Measurements from ENCODE around the gene PSMA1. TPM values are rescaled to one million over a fixed set of nuclear protein-coding genes. Genes with fewer than 3 reads are reported as not detected.

PSMA1 gene
- total RNA-seq, 2 experiments from 2014 or later = 171 to 173 TPM

DNA sequence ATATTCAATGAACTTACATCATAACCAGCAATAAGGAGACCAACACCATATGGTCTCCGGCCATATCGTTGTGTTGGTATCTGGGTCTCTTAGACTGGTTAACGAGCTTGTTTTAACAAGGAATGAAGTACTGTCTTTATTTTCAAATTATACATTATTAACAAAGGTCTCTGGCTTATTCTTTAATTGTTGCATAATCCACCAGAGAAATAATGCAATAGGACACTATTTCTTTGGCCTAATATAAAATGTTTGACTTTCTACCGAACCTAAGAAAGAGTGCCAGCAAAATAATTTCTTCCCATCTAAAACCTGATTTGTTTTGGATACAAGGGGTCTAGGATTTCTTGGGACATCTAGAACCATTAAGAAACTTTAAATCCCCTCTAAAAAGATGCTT, 6.4 kb downstream of the PSMA1 start:
- no peak for DNase-seq (ENCODE audit: low spot score)
- POLR2A ChIA-PET = interaction anchor here (0.6 to 1.4 kb wide), 3 partner anchors 14 to 49 kb away, joined by 3 to 10 read pairs (median 6); partner anchors contain the start of gene COPB1
- peaks cover 19% of the 10 kb centered on the region for H3K79me2 ChIP-seq (ENCODE audit: insufficient read depth, low read depth, low read length)

GRCh38 chr11:14506532-14506931, 13.7 kb downstream of the PSMA1 start:
- Histone ChIP-seq H3K36me3 (ENCODE audit: insufficient read depth, low read length) (peaks cover 83% of the 10 kb centered on the region), H3K27ac (ENCODE audit: low read depth, low read length, poor library complexity, severe bottlenecking) (no peak overlapping the region), H3K9me2 (ENCODE audit: insufficient read depth, low read length) (no peaks in the 10 kb centered on the region), H4K20me1 (ENCODE audit: insufficient read depth, low read length) (no peaks in the 10 kb centered on the region; the same call in 1 of the 2 replicates), H3K4me3 (ENCODE audit: low read depth, low read length, poor library complexity, severe bottlenecking) (no peak overlapping the region), H3K4me1 (ENCODE audit: insufficient read depth, low read length, poor library complexity, severe bottlenecking) (no peaks in the 10 kb centered on the region), H3K79me2 (ENCODE audit: insufficient read depth, low read depth, low read length) (no peaks in the 10 kb centered on the region), H3K4me2 (ENCODE audit: low read length) (no peak overlapping the region), H2AFZ (ENCODE audit: low read length) (no peak overlapping the region), H3K9me3 (ENCODE audit: low read length) (no peaks in the 10 kb centered on the region)
- CTCF ChIA-PET (ENCODE audit: unreplicated experiment) = no interaction called here
- BruUV-seq (replicated peaks) = no TSS peak
- DNase-seq (ENCODE audit: low spot score) = no peak
- no peak for TF ChIP-seq EZH2phosphoT487 (IDR thresholded peaks at IDR 0.05; ENCODE audit: borderline replicate concordance, low read depth, low read length)
- no peak for TF ChIP-seq CTCF (conservative IDR thresholded peaks at IDR 0.05; ENCODE audit: low read length)
- intact Hi-C loops (cut with micrococcal nuclease; ENCODE audit: unreplicated experiment) = no loop called here
- POLR2A ChIA-PET = interaction anchor here (1.1 to 1.6 kb wide), 2 partner anchors 10 to 42 kb away, joined by 3 to 5 read pairs; no protein-coding TSS in a partner anchor

More for the DNA sequence above, 6.4 kb downstream of the PSMA1 start:
- intact Hi-C loops (cut with micrococcal nuclease; ENCODE audit: unreplicated experiment) = no loop called here
- BruUV-seq (replicated peaks) = no TSS peak
- Histone ChIP-seq H3K27ac (ENCODE audit: low read depth, low read length, poor library complexity, severe bottlenecking) (no peak overlapping the region), H3K4me3 (ENCODE audit: low read depth, low read length, poor library complexity, severe bottlenecking) (no peak overlapping the region), H3K36me3 (ENCODE audit: insufficient read depth, low read length) (peaks cover 94% of the 10 kb centered on the region), H4K20me1 (ENCODE audit: insufficient read depth, low read length) (no peaks in the 10 kb centered on the region; the same call in 1 of the 2 replicates), H3K9me2 (ENCODE audit: insufficient read depth, low read length) (no peaks in the 10 kb centered on the region), H3K4me2 (ENCODE audit: low read length) (no peak overlapping the region), H2AFZ (ENCODE audit: low read length) (no peak overlapping the region), H3K9me3 (ENCODE audit: low read length) (no peaks in the 10 kb centered on the region), H3K4me1 (ENCODE audit: insufficient read depth, low read length, poor library complexity, severe bottlenecking) (peaks cover 9% of the 10 kb centered on the region)
- CTCF ChIA-PET (ENCODE audit: unreplicated experiment) = no interaction called here
- TF ChIP-seq CTCF (conservative IDR thresholded peaks at IDR 0.05; ENCODE audit: low read length) = no peak
- no peak for TF ChIP-seq EZH2phosphoT487 (IDR thresholded peaks at IDR 0.05; ENCODE audit: borderline replicate concordance, low read depth, low read length)

- no TSS peak for BruUV-seq (replicated peaks)
- intact Hi-C loops (cut with micrococcal nuclease; ENCODE audit: unreplicated experiment) = no loop called here
- Histone ChIP-seq H2AFZ (ENCODE audit: low read length) (no peak overlapping the region), H3K9me2 (ENCODE audit: insufficient read depth, low read length) (no peaks in the 10 kb centered on the region), H3K36me3 (ENCODE audit: insufficient read depth, low read length) (peaks cover 58% of the 10 kb centered on the region), H3K4me1 (ENCODE audit: insufficient read depth, low read length, poor library complexity, severe bottlenecking) (peaks cover 18% of the 10 kb centered on the region), H3K4me3 (ENCODE audit: low read depth, low read length, poor library complexity, severe bottlenecking) (no peak overlapping the region), H3K9me3 (ENCODE audit: low read length) (0 out of 2 replicates have a peak, but pooled peaks cover 4% of the 10 kb centered on the region), H3K4me2 (ENCODE audit: low read length) (no peak overlapping the region), H4K20me1 (ENCODE audit: insufficient read depth, low read length) (0 out of 2 replicates have a peak, but pooled peaks cover 5% of the 10 kb centered on the region), H3K27ac (ENCODE audit: low read depth, low read length, poor library complexity, severe bottlenecking) (no peak overlapping the region), H3K79me2 (ENCODE audit: insufficient read depth, low read depth, low read length) (peaks cover 13% of the 10 kb centered on the region)
- TF ChIP-seq EZH2phosphoT487 (IDR thresholded peaks at IDR 0.05; ENCODE audit: borderline replicate concordance, low read depth, low read length) (no peak), CTCF (conservative IDR thresholded peaks at IDR 0.05; ENCODE audit: low read length) (no peak)
- no peak for DNase-seq (ENCODE audit: low spot score)
- ChIA-PET CTCF (ENCODE audit: unreplicated experiment) (no interaction called here), POLR2A (interaction anchor here (0.6 to 1.5 kb wide), 3 partner anchors 14 to 81 kb away, joined by 3 to 4 read pairs (median 3); partner anchors contain the start of gene PSMA1)
Measured at GRCh38 chr11:14503023-14503422, 17.2 kb downstream of the PSMA1 start.

Measured in OCI-LY7 (cell line).